GM12892 (cell line): ENCODE results near the gene SLC38A3.

Experiments
- POLR2A ChIP-seq: IDR thresholded peaks from 2 replicates; pipeline ENCODE4 v1.6.1; 2011; ENCODE audit warnings: low read depth, low read length, control low read depth
- POLR2AphosphoS5 ChIP-seq: IDR thresholded peaks from 2 replicates; pipeline ENCODE4 v1.6.1; 2011; ENCODE audit warnings: low read depth, low read length, control low read depth

- TF ChIP-seq POLR2A: no peak
- TF ChIP-seq POLR2AphosphoS5: no peak
Observed at GRCh38 chr3:50243543-50243895, 38.4 kb downstream of the SLC38A3 start.
